ENCODE results near the gene RRP36.

DNA sequence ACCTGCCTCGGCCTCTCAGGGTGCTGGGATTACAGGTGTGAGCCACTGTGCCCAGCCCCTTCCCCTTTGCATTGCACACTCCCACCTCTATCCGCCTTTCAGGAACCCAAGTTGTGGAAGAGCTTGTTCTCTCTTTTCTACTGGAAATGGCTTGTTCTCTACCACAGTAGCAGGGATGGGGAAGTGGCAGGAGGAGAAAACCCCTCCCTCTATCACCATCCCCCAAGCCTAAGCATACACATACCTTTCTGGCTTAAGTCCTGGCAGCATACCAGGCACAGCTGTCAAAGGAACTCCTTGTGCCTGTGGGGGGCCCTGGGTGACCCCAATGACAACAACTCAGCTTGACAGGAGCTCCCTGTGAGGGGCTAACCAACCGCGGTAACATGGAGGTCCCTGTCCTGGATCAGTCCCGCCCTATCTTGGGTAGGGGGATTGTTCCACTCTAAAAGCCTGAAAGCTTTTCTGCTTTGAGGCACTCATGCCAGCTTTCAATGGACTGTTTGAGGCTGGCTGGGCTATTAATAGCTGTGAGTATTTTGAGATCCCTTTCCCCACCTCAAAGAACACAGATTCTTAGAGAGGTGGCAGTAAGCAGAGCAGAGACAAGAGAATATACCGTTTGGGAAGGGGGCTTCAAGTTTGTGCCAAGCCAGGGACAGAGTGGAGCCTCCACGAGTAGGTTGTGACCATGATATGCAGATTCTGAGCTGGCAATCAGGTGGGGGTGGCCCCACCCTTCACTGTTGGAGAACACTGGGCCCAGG is 5.1 kb upstream of the RRP36 start:
- TF ChIP-seq, protein P1, sequence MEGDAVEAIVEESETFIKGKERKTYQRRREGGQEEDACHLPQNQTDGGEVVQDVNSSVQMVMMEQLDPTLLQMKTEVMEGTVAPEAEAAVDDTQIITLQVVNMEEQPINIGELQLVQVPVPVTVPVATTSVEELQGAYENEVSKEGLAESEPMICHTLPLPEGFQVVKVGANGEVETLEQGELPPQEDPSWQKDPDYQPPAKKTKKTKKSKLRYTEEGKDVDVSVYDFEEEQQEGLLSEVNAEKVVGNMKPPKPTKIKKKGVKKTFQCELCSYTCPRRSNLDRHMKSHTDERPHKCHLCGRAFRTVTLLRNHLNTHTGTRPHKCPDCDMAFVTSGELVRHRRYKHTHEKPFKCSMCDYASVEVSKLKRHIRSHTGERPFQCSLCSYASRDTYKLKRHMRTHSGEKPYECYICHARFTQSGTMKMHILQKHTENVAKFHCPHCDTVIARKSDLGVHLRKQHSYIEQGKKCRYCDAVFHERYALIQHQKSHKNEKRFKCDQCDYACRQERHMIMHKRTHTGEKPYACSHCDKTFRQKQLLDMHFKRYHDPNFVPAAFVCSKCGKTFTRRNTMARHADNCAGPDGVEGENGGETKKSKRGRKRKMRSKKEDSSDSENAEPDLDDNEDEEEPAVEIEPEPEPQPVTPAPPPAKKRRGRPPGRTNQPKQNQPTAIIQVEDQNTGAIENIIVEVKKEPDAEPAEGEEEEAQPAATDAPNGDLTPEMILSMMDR (conservative IDR thresholded peaks at IDR 0.05; ENCODE audit: low read depth, low read length) = no peak
- no peak for TF ChIP-seq EZH2 (IDR thresholded peaks at IDR 0.05; ENCODE audit: borderline replicate concordance, low read depth, low read length, poor library complexity, severe bottlenecking)
